ENCODE results near the gene IGSF21. TPM values are rescaled to one million over a fixed set of nuclear protein-coding genes. Genes with fewer than 3 reads are reported as not detected.

IGSF21 gene
- total and polyA plus RNA-seq, 2 of the 8 experiments (the other 6 are each of a cell fraction or from before 2014, with no cell fraction given): 22.5 to 28.5 TPM

DNA sequence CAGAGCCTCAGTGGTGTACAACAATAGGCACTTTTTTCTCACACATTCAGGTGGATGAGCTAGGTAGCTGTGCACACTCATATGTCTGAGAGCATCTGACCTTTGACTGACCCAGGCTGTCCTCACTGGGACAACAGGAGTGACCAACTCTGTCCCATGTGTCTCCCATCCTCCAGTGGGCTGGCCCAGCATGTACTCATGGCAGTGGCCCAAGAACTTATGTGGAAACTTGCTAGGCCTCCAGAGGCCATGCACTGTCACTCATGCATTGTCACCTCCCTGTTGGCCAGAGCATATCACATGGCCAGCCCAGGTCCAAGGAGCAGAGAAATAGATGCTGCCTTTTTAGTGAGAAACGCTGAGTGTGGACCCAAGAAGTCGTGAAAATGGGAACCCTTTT, 158.8 kb downstream of the IGSF21 start:
- no peak overlapping the region for H3K56ac ChIP-seq (replicated peaks; ENCODE audit: insufficient read length, low read depth, low read length)
- H2AK5ac ChIP-seq (ENCODE audit: low read depth, low read length): no peak overlapping the region

More for the DNA sequence above, 158.8 kb downstream of the IGSF21 start:
- Histone ChIP-seq H3K9ac (replicated peaks in 1 of 4; ENCODE audit: extremely low read depth in 1 of 4, low read depth in 3 of 4, low read length in 3 of 4) (no peak overlapping the region), H3K79me2 (ENCODE audit: control insufficient read depth in 1 of 2, insufficient read depth in 2 of 2, low read length in 2 of 2) (no peaks in the 10 kb centered on the region), H3K14ac (ENCODE audit: insufficient read length) (no peak overlapping the region), H3K4me3 (ENCODE audit: extremely low read depth in 1 of 4, insufficient read depth in 2 of 4, low read depth in 3 of 4, low read length in 4 of 4) (no peak overlapping the region), H2BK120ac (replicated peaks; ENCODE audit: low read depth, low read length) (no peak overlapping the region), H4K20me1 (replicated peaks in 1 of 2; ENCODE audit: control insufficient read depth in 1 of 2, insufficient read depth in 2 of 2, low read length in 2 of 2) (no peaks in the 10 kb centered on the region), H3K23ac (ENCODE audit: insufficient read length) (no peak overlapping the region), H3K79me1 (ENCODE audit: low read depth, low read length) (no peaks in the 10 kb centered on the region), H3K4me2 (ENCODE audit: insufficient read depth in 1 of 2, low read depth in 2 of 2, low read length in 2 of 2) (no peak overlapping the region), H2BK20ac (ENCODE audit: low read length) (no peak overlapping the region), H3K4me1 (replicated peaks in 1 of 4; ENCODE audit: control insufficient read depth in 3 of 4, insufficient read depth in 4 of 4, low read length in 3 of 4) (peaks cover 4 to 17% (median 12%) of the 10 kb centered on the region in 4 experiments), H3K36me3 (ENCODE audit: control insufficient read depth in 2 of 4, insufficient read depth in 4 of 4, low read length in 3 of 4) (no peaks in the 10 kb centered on the region), H3K23me2 (ENCODE audit: low read depth, low read length) (no peaks in the 10 kb centered on the region), H2BK12ac (ENCODE audit: low read depth, low read length) (no peak overlapping the region; the same call in 1 of the 2 replicates), H3K27ac (ENCODE audit: low read depth, low read length) (no peak overlapping the region), H2BK5ac (ENCODE audit: low read depth, low read length) (no peak overlapping the region), H4K8ac (ENCODE audit: extremely low read depth, insufficient read depth, low read length) (no peak overlapping the region), H2BK15ac (ENCODE audit: low read length) (no peak overlapping the region), H3K9me3 (ENCODE audit: insufficient read depth in 2 of 2, low read depth in 1 of 2, low read length in 1 of 2) (no peaks in the 10 kb centered on the region), H3K27me3 (replicated peaks in 1 of 4; ENCODE audit: control insufficient read depth in 3 of 4, extremely low read depth in 1 of 4, insufficient read depth in 3 of 4, low read length in 3 of 4) (no peaks in the 10 kb centered on the region), H3K4ac (replicated peaks; ENCODE audit: insufficient read length, low read depth, low read length) (no peak overlapping the region), H4K5ac (ENCODE audit: insufficient read length, low read depth, low read length) (no peak overlapping the region), H3K18ac (ENCODE audit: extremely low read depth, low read length) (no peak overlapping the region), H2AFZ (ENCODE audit: low read length) (no peak overlapping the region), H4K91ac (replicated peaks; ENCODE audit: insufficient read length, low read length) (no peak overlapping the region)
- FAIRE-seq (no peak), DNase-seq (ENCODE audit: low read depth in 1 of 2, low spot score in 2 of 2) (no peak)
- 86% methylated on average over 2 of the region's 2 CpGs; no CpG with 5 or more reads in 1 of the 2 experiments for WGBS, 2 experiments (ENCODE audit: extremely low coverage in 1 of 2, insufficient coverage in 1 of 2, insufficient read length in 1 of 2, insufficient replicate concordance in 2 of 2, low coverage in 1 of 2, low lambda C conversion rate in 2 of 2, missing lambda C conversion rate in 1 of 2)
- CTCF ChIA-PET (ENCODE audit: partially characterized antibody): interaction anchor here (0.8 to 4.8 kb wide), 7 partner anchors 10 to 58 kb away, joined by 3 to 29 read pairs (median 7); no protein-coding TSS in a partner anchor
- POLR2A ChIA-PET (ENCODE audit: partially characterized antibody): interaction anchor here (1.0 to 2.7 kb wide), 5 partner anchors 10 to 29 kb away, joined by 3 to 8 read pairs (median 3); no protein-coding TSS in a partner anchor
- no peak for TF ChIP-seq RNF2 (IDR thresholded peaks at IDR 0.05; ENCODE audit: borderline replicate concordance, low read depth, low read length, missing control alignments, poor library complexity, severe bottlenecking)
- no peak for TF ChIP-seq GABPA (IDR thresholded peaks at IDR 0.05; ENCODE audit: borderline replicate concordance, insufficient read depth, low read length)
- no peak for TF ChIP-seq CHD2 (IDR thresholded peaks at IDR 0.05; ENCODE audit: low read length)
- TF ChIP-seq HDAC6 (IDR thresholded peaks at IDR 0.05; ENCODE audit: low read depth, low read length): no peak
- no peak for TF ChIP-seq RXRA (IDR thresholded peaks at IDR 0.05; ENCODE audit: insufficient read depth, low read depth, low read length)
- TF ChIP-seq JUND (IDR thresholded peaks at IDR 0.05; ENCODE audit: low read length): no peak
- no peak for TF ChIP-seq CBX5 (IDR thresholded peaks at IDR 0.05; ENCODE audit: low read depth, low read length)
- TF ChIP-seq TCF12 (IDR thresholded peaks at IDR 0.05; ENCODE audit: low read depth, low read length): no peak
